ENCODE results near the gene PABPC1L. TPM values are rescaled to one million over a fixed set of nuclear protein-coding genes. Genes with fewer than 3 reads are reported as not detected.
A peak's percentile ranks its signal among the peaks of the same experiment; 100 is the strongest.

The PABPC1L gene
- total and polyA plus RNA-seq, 2 of the 13 experiments (the other 11 are each of a cell fraction or from before 2014, with no cell fraction given) = 30.8 to 252 TPM

GRCh38 chr20:44909872-44910689 lies at the start of gene PABPC1L (continued):
- TF ChIP-seq HNRNPH1 (optimal IDR thresholded peaks at IDR 0.05; ENCODE audit: low read depth, low read length) (no peak), ZNF124 (CRISPR knock-in tag; IDR thresholded peaks at IDR 0.05) (peak; percentile 57; the same call in 1 of the 2 replicates), ZFP1 (CRISPR knock-in tag; IDR thresholded peaks at IDR 0.05) (no peak; the same call in 1 of the 2 replicates), ARID3A (IDR thresholded peaks at IDR 0.05; ENCODE audit: low read depth, low read length) (no peak), ZNF891 (CRISPR knock-in tag; IDR thresholded peaks at IDR 0.05) (peak; percentile 66; the same call in 1 of the 2 replicates), TARDBP (CRISPR knock-in tag; IDR thresholded peaks at IDR 0.05) (no peak; the same call in 1 of the 2 replicates), TAF15 (IDR thresholded peaks at IDR 0.05; ENCODE audit: low read depth, low read length, poor library complexity, severe bottlenecking) (peak; percentile 32), GATAD1 (CRISPR knock-in tag; IDR thresholded peaks at IDR 0.05) (peak; percentile 69; the same call in 1 of the 2 replicates), AGO2 (optimal IDR thresholded peaks at IDR 0.05; ENCODE audit: low read depth, low read length) (peak; percentile 99), NR2F1 (CRISPR knock-in tag; IDR thresholded peaks at IDR 0.05) (0 out of 4 replicates have a peak, but pooled peaks of 1 of the 2 experiments have one; percentile 29), POLR2AphosphoS5 (IDR thresholded peaks at IDR 0.05; ENCODE audit: low read depth, low read length) (peak; percentile 70; the same call in 1 of the 2 replicates), ATF5 (CRISPR knock-in tag; IDR thresholded peaks at IDR 0.05; ENCODE audit: low read depth) (0 out of 2 replicates have a peak, but pooled peaks have one; percentile 45), FOXA3 (CRISPR knock-in tag; IDR thresholded peaks at IDR 0.05) (no peak), FOXO4 (CRISPR knock-in tag; conservative IDR thresholded peaks at IDR 0.05) (no peak), MNT (IDR thresholded peaks at IDR 0.05) (peak; percentile 6; the same call in 1 of the 2 replicates), RFX5 (IDR thresholded peaks at IDR 0.05; ENCODE audit: low read depth, low read length) (no peak), RBFOX2 (IDR thresholded peaks at IDR 0.05; ENCODE audit: low read depth, low read length) (peak; percentile 89), ZNF280D (CRISPR knock-in tag; IDR thresholded peaks at IDR 0.05) (no peak)

All from HepG2 (cell line).